Gastroesophageal sphincter (tissue), 3 donors: Measurements from ENCODE around the gene GNG4.

Experiments used
- CTCF ChIP-seq, 4 experiments: fragments of 200-600 bp in 2 of 4; fragments of 450-650 bp in 2 of 4; sonication (generic) in 1 of 4; IDR thresholded peaks; one replicate each; pipeline ENCODE4 v1.5.1; 2017 to 2019; ENCODE audit warnings: antibody characterized with exemption in 4 of 4, mild to moderate bottlenecking in 2 of 4, moderate library complexity in 2 of 4
- EP300 ChIP-seq: sonication (generic); formaldehyde crosslinking; IDR thresholded peaks from one replicate; pipeline ENCODE4 v1.6.1; 2017; ENCODE audit warnings: antibody characterized with exemption, mild to moderate bottlenecking
- POLR2A ChIP-seq, 2 donors: fragments of 450-650 bp; IDR thresholded peaks; one replicate each; pipeline ENCODE4 v1.6.1; 2017; ENCODE audit warnings: antibody characterized with exemption in 2 of 2, mild to moderate bottlenecking in 2 of 2, moderate library complexity in 1 of 2
- POLR2AphosphoS5 ChIP-seq: sonication (generic); formaldehyde crosslinking; IDR thresholded peaks from one replicate; pipeline ENCODE4 v1.6.1; 2017; ENCODE audit warnings: antibody characterized with exemption

GRCh38 chr1:235679005-235679404 lies 29.4 kb upstream of the GNG4 start:
- TF ChIP-seq POLR2A (IDR thresholded peaks at IDR 0.05) (no peak), CTCF (IDR thresholded peaks at IDR 0.05) (no peak), POLR2AphosphoS5 (no peak), EP300 (no peak)
